D721Med (cell line): ENCODE measurements around the gene AIF1.
A peak's percentile ranks its signal among the peaks of the same experiment; 100 is the strongest.
"Not testable (repeated sequence)": the region's sequence is repeated elsewhere in the genome, so short reads cannot be mapped to it uniquely, and the experiment has no call there.

Source experiments
- DNase-seq: peaks from one replicate; pipeline ENCODE4 v3.0.0; 2011; ENCODE audit warnings: low spot score; ENCODE audit not compliant: insufficient read length
- FAIRE-seq: peaks from 2 replicates; lab custom pipeline; 2011; peaks lifted over from hg19 to GRCh38; lab: Jason Lieb, UNC
- TF ChIP-seq, protein P1 (sequence below): IDR thresholded peaks from 2 replicates; pipeline ENCODE4 v1.5.1; 2012; ENCODE audit warnings: mild to moderate bottlenecking, control low read depth; ENCODE audit not compliant: insufficient read depth; ENCODE audit errors: missing control alignments

Gene AIF1

GRCh38 chr6:31582230-31582643, 32.8 kb upstream of the AIF1 start, which contains the start of gene LTB:
Gene LTB, minus strand, starts transcription at chr6:31582424. Its CDS starts 7 bp downstream, at chr6:31582417.
- TF ChIP-seq, protein P1, sequence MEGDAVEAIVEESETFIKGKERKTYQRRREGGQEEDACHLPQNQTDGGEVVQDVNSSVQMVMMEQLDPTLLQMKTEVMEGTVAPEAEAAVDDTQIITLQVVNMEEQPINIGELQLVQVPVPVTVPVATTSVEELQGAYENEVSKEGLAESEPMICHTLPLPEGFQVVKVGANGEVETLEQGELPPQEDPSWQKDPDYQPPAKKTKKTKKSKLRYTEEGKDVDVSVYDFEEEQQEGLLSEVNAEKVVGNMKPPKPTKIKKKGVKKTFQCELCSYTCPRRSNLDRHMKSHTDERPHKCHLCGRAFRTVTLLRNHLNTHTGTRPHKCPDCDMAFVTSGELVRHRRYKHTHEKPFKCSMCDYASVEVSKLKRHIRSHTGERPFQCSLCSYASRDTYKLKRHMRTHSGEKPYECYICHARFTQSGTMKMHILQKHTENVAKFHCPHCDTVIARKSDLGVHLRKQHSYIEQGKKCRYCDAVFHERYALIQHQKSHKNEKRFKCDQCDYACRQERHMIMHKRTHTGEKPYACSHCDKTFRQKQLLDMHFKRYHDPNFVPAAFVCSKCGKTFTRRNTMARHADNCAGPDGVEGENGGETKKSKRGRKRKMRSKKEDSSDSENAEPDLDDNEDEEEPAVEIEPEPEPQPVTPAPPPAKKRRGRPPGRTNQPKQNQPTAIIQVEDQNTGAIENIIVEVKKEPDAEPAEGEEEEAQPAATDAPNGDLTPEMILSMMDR = no peak
- no peak for DNase-seq
- no peak for FAIRE-seq

DNA sequence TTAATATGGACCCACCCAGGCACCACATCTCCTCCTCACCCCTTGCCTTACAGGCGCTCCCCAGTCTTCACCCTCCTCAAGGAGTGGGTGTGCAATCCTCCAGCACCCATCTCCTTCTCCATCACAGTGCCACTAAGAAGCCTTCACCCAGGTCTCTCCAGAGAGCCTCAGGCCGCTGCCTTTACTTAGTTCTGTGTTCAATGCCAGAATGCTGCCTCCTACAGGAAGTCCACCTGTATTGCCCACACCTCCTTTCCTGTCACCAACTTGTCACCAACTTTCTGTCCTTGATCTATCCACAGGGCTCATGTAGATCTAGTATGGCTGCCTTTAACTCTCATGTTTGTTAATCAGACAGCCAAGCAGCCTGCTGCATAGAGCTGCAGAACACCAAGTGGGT, 29.5 kb upstream of the AIF1 start:
- DNase-seq (no peak), FAIRE-seq (no peak)
- TF ChIP-seq, protein P1 = peak; percentile 21

DNA sequence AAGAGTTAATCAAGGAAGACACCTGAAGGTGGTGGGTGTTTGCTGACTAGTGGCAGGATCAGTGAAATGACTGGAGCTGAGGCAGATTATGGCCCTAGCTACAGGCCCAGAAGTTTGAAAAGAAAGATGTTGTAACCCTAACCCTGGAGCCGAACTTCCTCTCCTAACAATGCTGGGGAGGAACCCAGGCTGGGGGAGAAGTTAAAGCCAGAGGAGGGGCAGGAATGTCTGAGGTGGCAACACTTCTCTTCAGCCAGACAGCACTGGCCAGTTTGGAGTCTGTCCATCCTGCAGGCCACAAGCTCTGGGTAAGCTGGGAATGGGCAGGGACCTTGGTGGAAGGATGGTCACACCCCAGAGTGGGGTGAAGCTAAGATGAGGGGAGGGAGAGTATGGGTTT, 29.0 kb upstream of the AIF1 start, which contains the start of gene LST1:
LST1 (plus strand) TSS at position 270 of the 400 bp plus-strand sequence. CDS start 1,023 bp downstream, outside the sequence.
- DNase-seq (no peak), FAIRE-seq (no peak)
- TF ChIP-seq, protein P1 = no peak

DNA sequence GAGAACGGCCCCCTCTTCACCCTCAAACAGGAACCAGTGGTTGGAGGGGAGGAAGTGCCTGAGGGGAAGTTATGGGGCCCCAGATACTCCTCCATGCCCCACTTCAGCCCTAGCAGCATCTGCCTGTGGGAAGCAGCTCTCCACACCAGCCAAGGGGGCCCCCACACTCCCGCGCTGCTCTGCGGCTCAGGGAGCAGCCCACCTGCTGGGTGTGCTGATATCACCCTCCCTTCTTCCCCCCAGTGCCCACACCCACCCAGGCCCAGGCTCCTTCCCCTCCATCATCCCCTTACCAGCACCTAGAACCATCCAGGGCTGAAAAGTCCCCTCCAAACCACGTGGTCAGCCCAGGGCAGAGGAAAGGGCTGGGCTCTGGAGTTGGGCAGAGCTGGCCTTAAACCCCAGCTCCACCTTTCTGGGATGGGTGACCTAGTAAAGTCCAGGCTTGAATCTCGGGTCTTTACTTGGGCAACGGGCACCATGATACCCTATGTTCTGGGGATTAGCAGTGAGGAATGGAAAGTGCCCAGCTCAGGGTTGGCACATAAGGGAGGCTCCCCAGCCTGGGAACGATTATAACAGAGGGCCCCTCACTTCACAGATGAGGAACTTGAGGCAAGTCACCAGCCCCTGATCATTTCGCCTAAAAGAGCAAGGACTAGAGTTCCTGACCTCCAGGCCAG, 28.3 kb upstream of the AIF1 start:
- FAIRE-seq (no peak), DNase-seq (no peak)
- TF ChIP-seq, protein P1 = no peak

- TF ChIP-seq, protein P1 = no peak
- FAIRE-seq = no peak
Observed at GRCh38 chr6:31587791-31588777, 26.9 kb upstream of the AIF1 start.

GRCh38 chr6:31588871-31589650, 26.0 kb upstream of the AIF1 start:
- DNase-seq (no peak), FAIRE-seq (no peak)
- TF ChIP-seq, protein P1 = no peak

More at GRCh38 chr6:31587791-31588777, 26.9 kb upstream of the AIF1 start:
- no peak for DNase-seq

DNA sequence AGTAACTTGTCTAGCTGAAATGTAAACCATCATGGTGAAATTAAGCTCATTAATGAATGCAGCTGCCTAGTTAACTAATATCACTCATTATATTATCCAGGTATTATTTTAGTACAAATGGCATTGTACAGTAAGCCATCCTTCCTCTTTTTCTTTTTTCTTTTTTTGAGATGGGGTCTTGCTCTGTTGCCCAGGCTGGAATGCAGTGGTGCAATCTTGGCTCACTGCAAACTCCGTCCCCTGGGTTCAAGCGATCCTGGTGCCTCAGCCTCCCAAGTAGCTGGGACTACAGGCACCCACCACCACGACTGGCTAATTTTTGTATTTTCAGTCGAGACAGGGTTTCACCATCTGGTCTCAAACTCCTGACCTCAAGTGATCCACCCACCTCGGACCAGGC, 24.3 kb upstream of the AIF1 start:
- not testable (repeated sequence) for FAIRE-seq, DNase-seq
